EH (cell line): ENCODE measurements around the gene LUC7L3.

ENCODE experiments used
- DNase-seq: peaks from one replicate; pipeline ENCODE4 v3.0.0-alpha.2; 2015; ENCODE audit warnings: low read depth

Gene LUC7L3

GRCh38 chr17:50685691-50686493, 33.5 kb upstream of the LUC7L3 start:
- no peak for DNase-seq

- peak; percentile 94 for DNase-seq
Measured at GRCh38 chr17:50686494-50687199, 32.8 kb upstream of the LUC7L3 start.

GRCh38 chr17:50687200-50688066, 32.0 kb upstream of the LUC7L3 start:
- DNase-seq = peak; percentile 24

- no peak for DNase-seq
Measured at GRCh38 chr17:50688245-50688644, 31.2 kb upstream of the LUC7L3 start.

- peak; percentile 71 for DNase-seq
Measured at GRCh38 chr17:50689251-50689650, 30.2 kb upstream of the LUC7L3 start.

- DNase-seq = no peak
Measured at GRCh38 chr17:50689956-50690886, 29.2 kb upstream of the LUC7L3 start.

- no peak for DNase-seq
Measured at GRCh38 chr17:50690887-50691549, 28.4 kb upstream of the LUC7L3 start.

- DNase-seq = no peak
Measured at GRCh38 chr17:50691550-50692447, 27.6 kb upstream of the LUC7L3 start.

GRCh38 chr17:50692448-50693035, 26.9 kb upstream of the LUC7L3 start:
- DNase-seq = no peak

- DNase-seq = peak; percentile 62
Measured at GRCh38 chr17:50693036-50693682, 26.2 kb upstream of the LUC7L3 start.

GRCh38 chr17:50696365-50696879, 23.0 kb upstream of the LUC7L3 start:
- no peak for DNase-seq

- no peak for DNase-seq
Measured at GRCh38 chr17:50697062-50697461, 22.3 kb upstream of the LUC7L3 start.

- no peak for DNase-seq
Measured at GRCh38 chr17:50697663-50698272, 21.6 kb upstream of the LUC7L3 start.

GRCh38 chr17:50699410-50699809, 20.0 kb upstream of the LUC7L3 start:
- no peak for DNase-seq

GRCh38 chr17:50703162-50703561, 16.2 kb upstream of the LUC7L3 start:
- no peak for DNase-seq

- peak; percentile 95 for DNase-seq
Measured at GRCh38 chr17:50707289-50708049, 11.9 kb upstream of the LUC7L3 start, which contains the start of gene ANKRD40. Gene ANKRD40, minus strand, starts transcription at chr17:50707914. Its CDS starts 260 bp downstream, at chr17:50707654.
